SK-N-MC (cell line): Measurements from ENCODE around the gene BANP.

Source experiments
- DNase-seq: peaks from one replicate; pipeline ENCODE4 v3.0.0-alpha.2; 2011; ENCODE audit warnings: low read depth, low spot score
- H3K27ac ChIP-seq: fragments of 200-600 bp; sonication (generic); 2 replicates; pipeline ENCODE4 v1.5.1; 2016; ENCODE audit warnings: mixed run types
- H3K36me3 ChIP-seq: fragments of 200-600 bp; sonication (generic); 2 replicates; pipeline ENCODE4 v1.6.1; 2017; ENCODE audit warnings: antibody characterized with exemption, low read length, mixed read lengths; ENCODE audit not compliant: insufficient read depth
- H3K4me3 ChIP-seq: fragments of 200-600 bp; sonication (generic); 2 replicates; pipeline ENCODE4 v1.5.1; 2016
- H3K9ac ChIP-seq: fragments of 200-600 bp; sonication (generic); 2 replicates; pipeline ENCODE4 v1.8.0; 2017; ENCODE audit warnings: mixed run types, mixed read lengths; ENCODE audit not compliant: insufficient read length
- H3K9me3 ChIP-seq: fragments of 200-600 bp; sonication (generic); 2 replicates; pipeline ENCODE4 v1.6.1; 2017; ENCODE audit warnings: low read depth, mild to moderate bottlenecking, antibody characterized with exemption, low read length, moderate library complexity, mixed read lengths
- EZH2 ChIP-seq: fragments of 200-600 bp; sonication (generic); IDR thresholded peaks from one replicate; pipeline ENCODE4 v1.6.1; 2017; ENCODE audit warnings: antibody characterized with exemption
- FOXP2 ChIP-seq: optimal IDR thresholded peaks from 2 replicates; pipeline ENCODE3; 2011; ENCODE audit warnings: mild to moderate bottlenecking, moderate library complexity; ENCODE audit not compliant: insufficient read depth; ENCODE audit errors: extremely low read length, control extremely low read depth
- POLR2AphosphoS5 ChIP-seq: IDR thresholded peaks from 2 replicates; pipeline ENCODE4 v1.6.1; 2012; ENCODE audit warnings: mild to moderate bottlenecking, low read depth, low read length, borderline replicate concordance

The BANP gene

DNA sequence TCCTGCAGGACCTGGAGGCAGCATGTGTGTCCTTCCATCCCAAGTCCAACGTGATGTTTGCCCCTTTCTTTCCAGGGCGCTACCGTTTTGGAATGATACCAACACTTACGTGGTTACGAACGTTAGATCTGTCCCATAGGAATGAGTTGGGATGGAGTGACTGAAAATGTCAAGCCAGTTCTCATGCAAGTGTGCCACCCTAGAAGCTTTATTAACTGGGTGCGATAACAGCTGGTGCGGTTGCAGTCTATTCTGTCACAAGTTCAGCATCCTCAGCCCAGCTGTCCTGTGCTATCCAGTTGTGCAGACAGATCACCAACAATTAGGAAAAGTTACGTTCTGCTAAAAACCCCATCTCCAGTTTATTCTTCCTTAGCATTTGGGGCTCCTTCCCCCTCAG, 52.5 kb downstream of the BANP start:
- no peaks in the 10 kb centered on the region; the same call in 1 of the 2 replicates for H3K36me3 ChIP-seq

DNA sequence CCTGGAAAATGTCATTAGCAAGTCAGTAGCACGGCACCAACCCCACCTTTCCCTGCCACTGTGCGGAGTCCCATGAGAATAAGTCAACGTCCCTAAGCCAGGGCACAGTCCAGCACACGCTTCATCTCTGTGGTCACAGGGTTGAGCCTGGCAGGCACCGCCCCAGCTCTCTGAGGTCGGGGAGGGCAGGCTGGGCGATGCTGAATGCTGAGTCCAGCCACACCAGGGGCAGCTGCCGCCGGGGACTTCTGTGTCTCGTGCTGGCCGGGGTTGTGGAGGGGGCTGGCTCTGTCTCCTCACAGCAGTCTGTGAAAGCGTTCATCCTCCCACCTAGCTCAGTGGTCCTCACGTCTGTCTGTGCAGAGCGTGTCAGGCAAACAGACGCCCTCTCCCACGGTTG, 53.2 kb downstream of the BANP start:
- H3K36me3 ChIP-seq, result no peaks in the 10 kb centered on the region; the same call in 1 of the 2 replicates
- H3K27ac ChIP-seq, result no peak overlapping the region
- TF ChIP-seq POLR2AphosphoS5 (no peak), EZH2 (no peak), FOXP2 (no peak)
- no peak overlapping the region for H3K9ac ChIP-seq
- no peaks in the 10 kb centered on the region for H3K9me3 ChIP-seq
- no peak for DNase-seq
- no peak overlapping the region for H3K4me3 ChIP-seq

More for the DNA sequence above, 52.5 kb downstream of the BANP start:
- no peak overlapping the region for H3K27ac ChIP-seq
- DNase-seq, result no peak
- H3K9me3 ChIP-seq, result no peaks in the 10 kb centered on the region
- H3K4me3 ChIP-seq, result no peak overlapping the region
- no peak for TF ChIP-seq FOXP2
- no peak for TF ChIP-seq EZH2
- no peak for TF ChIP-seq POLR2AphosphoS5
- no peak overlapping the region for H3K9ac ChIP-seq

- Histone ChIP-seq H3K27ac (no peak overlapping the region), H3K9ac (no peak overlapping the region), H3K9me3 (no peaks in the 10 kb centered on the region), H3K36me3 (no peaks in the 10 kb centered on the region; the same call in 1 of the 2 replicates), H3K4me3 (no peak overlapping the region)
- no peak for DNase-seq
- TF ChIP-seq EZH2, result no peak
- no peak for TF ChIP-seq FOXP2
- no peak for TF ChIP-seq POLR2AphosphoS5
Measured at GRCh38 chr16:88005181-88005581, 53.9 kb downstream of the BANP start.

- no peak overlapping the region for H3K4me3 ChIP-seq
- no peak overlapping the region for H3K9ac ChIP-seq
- no peak overlapping the region for H3K27ac ChIP-seq
- no peak for DNase-seq
- TF ChIP-seq FOXP2, result no peak
- TF ChIP-seq POLR2AphosphoS5, result no peak
- TF ChIP-seq EZH2, result no peak
- H3K36me3 ChIP-seq, result no peaks in the 10 kb centered on the region; the same call in 1 of the 2 replicates
- H3K9me3 ChIP-seq, result no peaks in the 10 kb centered on the region
Measured at GRCh38 chr16:88005968-88006367, 54.7 kb downstream of the BANP start.

DNA sequence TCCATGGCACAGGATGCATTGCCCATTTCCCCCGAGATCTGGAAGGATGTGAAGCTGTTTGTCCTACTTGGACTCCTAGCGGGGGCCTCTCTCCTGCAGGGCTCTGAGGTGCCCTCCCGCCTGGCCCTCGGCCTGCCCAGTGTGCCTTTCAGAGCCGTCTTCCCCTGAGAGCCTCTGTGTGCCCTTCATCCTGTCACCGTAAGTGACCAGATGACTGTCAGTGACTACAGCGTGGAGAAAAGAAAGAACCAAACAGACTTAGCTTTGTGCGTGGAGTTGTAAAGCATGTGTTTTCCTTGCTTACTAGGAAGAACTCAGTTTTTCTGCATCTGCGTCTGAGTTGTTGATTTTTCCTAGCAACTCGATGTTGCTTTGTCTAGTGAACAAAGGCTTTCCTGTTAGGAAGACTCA, 56.1 kb downstream of the BANP start:
- Histone ChIP-seq H3K36me3 (no peaks in the 10 kb centered on the region; the same call in 1 of the 2 replicates), H3K27ac (no peak overlapping the region), H3K9ac (no peak overlapping the region), H3K9me3 (no peaks in the 10 kb centered on the region), H3K4me3 (no peak overlapping the region)
- TF ChIP-seq POLR2AphosphoS5, result no peak
- TF ChIP-seq EZH2, result no peak
- no peak for TF ChIP-seq FOXP2
- DNase-seq, result no peak

GRCh38 chr16:88008840-88009239, 57.6 kb downstream of the BANP start:
- no peak overlapping the region for H3K27ac ChIP-seq
- no peak for DNase-seq
- no peak overlapping the region for H3K9ac ChIP-seq
- TF ChIP-seq FOXP2 (no peak), POLR2AphosphoS5 (no peak), EZH2 (no peak)
- no peaks in the 10 kb centered on the region for H3K9me3 ChIP-seq
- H3K36me3 ChIP-seq, result no peaks in the 10 kb centered on the region; the same call in 1 of the 2 replicates
- no peak overlapping the region for H3K4me3 ChIP-seq

DNA sequence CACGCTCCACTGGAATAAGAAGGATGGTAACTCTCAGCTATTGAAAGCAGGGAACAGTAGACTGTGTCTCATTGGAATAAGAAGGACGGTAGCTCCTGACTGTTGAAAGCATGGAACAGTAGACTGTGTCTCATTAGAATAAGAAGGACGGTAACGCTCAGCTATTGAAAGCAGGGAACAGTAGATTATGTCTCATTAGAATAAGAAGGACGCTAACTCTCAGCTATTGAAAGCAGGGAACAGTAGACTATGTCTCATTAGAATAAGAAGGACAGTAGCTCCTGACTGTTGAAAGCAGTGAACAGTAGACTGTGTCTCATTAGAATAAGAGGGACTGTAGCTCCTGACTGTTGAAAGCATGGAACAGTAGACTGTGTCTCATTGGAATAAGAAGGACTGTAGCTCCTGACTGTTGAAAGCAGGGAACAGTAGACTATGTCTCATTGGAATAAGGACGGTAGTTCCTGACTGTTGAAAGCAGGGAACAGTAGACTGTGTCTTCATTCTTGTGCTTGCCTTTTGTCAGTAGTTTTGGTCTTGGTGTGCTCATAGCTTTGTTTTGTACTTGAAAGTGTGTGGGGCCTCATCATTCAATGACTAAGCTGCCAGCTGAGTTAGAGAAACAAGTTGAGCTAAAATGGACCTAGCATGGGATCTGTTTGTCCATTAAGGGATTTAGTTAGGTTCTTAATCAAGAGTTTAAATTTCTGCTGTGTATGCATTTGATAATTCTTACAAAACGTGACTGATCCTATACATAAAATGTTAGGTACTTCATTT, 58.5 kb downstream of the BANP start:
- no peak for DNase-seq
- Histone ChIP-seq H3K9ac (no peak overlapping the region), H3K9me3 (no peaks in the 10 kb centered on the region), H3K36me3 (no peaks in the 10 kb centered on the region; the same call in 1 of the 2 replicates), H3K27ac (no peak overlapping the region), H3K4me3 (no peak overlapping the region)
- TF ChIP-seq POLR2AphosphoS5, result no peak

- H3K27ac ChIP-seq, result no peak overlapping the region
- H3K36me3 ChIP-seq, result no peaks in the 10 kb centered on the region; the same call in 1 of the 2 replicates
- no peak for DNase-seq
- H3K4me3 ChIP-seq, result no peak overlapping the region
- TF ChIP-seq FOXP2, result no peak
- no peak for TF ChIP-seq POLR2AphosphoS5
- TF ChIP-seq EZH2, result no peak
- H3K9me3 ChIP-seq, result no peaks in the 10 kb centered on the region
- H3K9ac ChIP-seq, result no peak overlapping the region
Measured at GRCh38 chr16:88010343-88010967, 59.2 kb downstream of the BANP start.

DNA sequence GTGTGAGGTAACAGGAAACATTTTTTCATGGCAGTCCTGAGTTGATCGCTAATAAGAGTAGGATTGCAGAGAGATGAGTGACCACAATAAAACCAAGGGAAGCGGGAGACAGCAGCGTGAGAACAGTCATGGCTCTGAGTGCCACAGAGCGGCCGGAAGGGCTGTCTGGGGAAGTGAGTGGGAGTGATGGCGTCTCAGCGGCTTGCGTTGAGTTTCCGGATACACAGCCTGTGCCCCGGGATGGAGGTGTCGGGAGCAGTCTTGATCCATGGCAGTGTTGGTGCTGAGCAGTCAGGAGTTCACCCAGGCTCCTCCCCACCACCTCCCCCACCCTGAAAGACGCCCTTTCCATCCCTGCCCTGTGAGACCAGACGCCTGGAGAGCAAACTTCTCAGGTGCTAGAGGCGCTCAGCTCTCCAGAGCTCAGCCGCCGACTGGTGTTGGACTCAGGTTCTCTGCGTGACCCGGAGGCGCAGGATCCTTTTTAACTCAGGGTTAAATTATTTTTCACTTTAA, 59.8 kb downstream of the BANP start:
- TF ChIP-seq POLR2AphosphoS5 (no peak), FOXP2 (no peak), EZH2 (no peak)
- no peaks in the 10 kb centered on the region for H3K9me3 ChIP-seq
- no peaks in the 10 kb centered on the region; the same call in 1 of the 2 replicates for H3K36me3 ChIP-seq
- H3K4me3 ChIP-seq, result no peak overlapping the region
- DNase-seq, result no peak
- H3K9ac ChIP-seq, result no peak overlapping the region
- no peak overlapping the region for H3K27ac ChIP-seq
